Ovary (tissue), 9 donors: ENCODE measurements around the gene MVP. TPM values are rescaled to one million over a fixed set of nuclear protein-coding genes. Genes with fewer than 3 reads are reported as not detected.
A peak's percentile ranks its signal among the peaks of the same experiment; 100 is the strongest.

Experiments
- DNase-seq, 5 donors: peaks; one replicate each; pipeline ENCODE4 v3.0.0-alpha.2; 2019 to 2020
- H3K27ac ChIP-seq, 2 donors: fragments of 200-600 bp; one replicate each; pipeline versions ENCODE4 v1.5.1 to v1.8.0; 2019 to 2022
- H3K27me3 ChIP-seq: fragments of 200-600 bp; one replicate; pipeline ENCODE4 v1.8.0; 2022
- H3K36me3 ChIP-seq: fragments of 200-600 bp; sonication (generic); one replicate; pipeline ENCODE4 v1.5.1; 2019
- H3K4me1 ChIP-seq: one replicate; pipeline ENCODE4 v1.8.1; 2013; ENCODE audit warnings: mild to moderate bottlenecking, moderate library complexity; ENCODE audit not compliant: insufficient read depth
- H3K4me3 ChIP-seq: fragments of 200-600 bp; sonication (generic); one replicate; pipeline ENCODE4 v1.5.1; 2017
- H3K9me3 ChIP-seq, 2 donors: fragments of 200-600 bp in 1 of 2; sonication (generic) in 1 of 2; one replicate each; pipeline versions ENCODE4 v1.5.1 to v1.8.1; 2013 to 2019; ENCODE audit warnings: mild to moderate bottlenecking in 1 of 2, moderate library complexity in 1 of 2
- CTCF ChIP-seq, 3 donors: fragments of 450-650 bp in 2 of 3; fragments of 200-600 bp in 1 of 3; IDR thresholded peaks; one replicate each; pipeline versions ENCODE4 v1.5.1 to v1.8.0; 2016 to 2022; ENCODE audit warnings: antibody characterized with exemption in 3 of 3, mild to moderate bottlenecking in 1 of 3
- EP300 ChIP-seq: sonication (generic); formaldehyde crosslinking; IDR thresholded peaks from one replicate; pipeline ENCODE4 v1.6.1; 2017; ENCODE audit warnings: antibody characterized with exemption
- POLR2A ChIP-seq: fragments of 450-650 bp; IDR thresholded peaks from one replicate; pipeline ENCODE4 v1.6.1; 2017; ENCODE audit warnings: antibody characterized with exemption, mild to moderate bottlenecking, moderate library complexity
- WGBS, 3 donors: extraction: QIAGEN DNeasy Blood & Tissue Kit in 1 of 3; methylation state at CpG; one replicate each; pipeline versions ENCODE4 v1.1.5 to v1.1.7; 2013 to 2017; 5-methylcytosine and 5-hydroxymethylcytosine counted together
- intact Hi-C, 4 donors: fragments of 100-400 bp; cut with DNase I; formaldehyde crosslinking; loops; one replicate each; pipeline versions ENCODE4 v1.11.0 to v1.15.1; 2022 to 2023
- polyA plus RNA-seq, 2 donors: library from polyadenylated mRNA; stranded (reverse); fragments of 200-250 nt in 1 of 2; fragments of 350-450 nt in 1 of 2; fragmentation: Illumina TruSeq in 1 of 2; extraction: RNeasy Lipid Tissue Mini Kit (QIAGEN cat#74804) in 1 of 2; gene quantifications; one replicate each; pipeline ENCODE4 v1.2.3, GENCODE V29; 2013 to 2014
- total RNA-seq, 7 donors: library from RNA; depleted of rRNA in 2 of 7; stranded (reverse); fragments of >200 nt in 2 of 7; fragmentation: NEBNext Ultra II Directional in 3 of 7; extraction: Animal tissue kit (Norgen Biotek cat#: 25700) in 3 of 7; gene quantifications; one replicate each; pipeline versions ENCODE4 v1.1.0 to v1.2.4, GENCODE V29; 2016 to 2023
- donor health status: DM: no; HTN: no; CAD: no; lungs with moderate emphysema.
- donor health status: DM: no; HTN: no; CAD: no.
- donor health status: Bipolar disorder and iron deficiency.
- donor health status: DM: yes; HTN: yes; CAD: no.
- donor health status: DM: no; HTN: no; CAD: no.
- donor health status: DM: yes; HTN: yes; CAD: no.

The MVP gene
- total and polyA plus RNA-seq, 9 donors: 56.4 to 191 (median 129) TPM

GRCh38 chr16:29834079-29834478 is 13.8 kb downstream of the MVP start:
- no peak overlapping the region for H3K4me3 ChIP-seq
- TF ChIP-seq EP300 (no peak), CTCF (IDR thresholded peaks at IDR 0.05) (no peak), POLR2A (no peak)
- H3K4me1 ChIP-seq: peaks cover 1% of the 10 kb centered on the region
- DNase-seq: no peak
- no peaks in the 10 kb centered on the region for H3K27me3 ChIP-seq
- intact Hi-C loops: no loop called here
- no peaks in the 10 kb centered on the region for H3K36me3 ChIP-seq
- 91 to 97% (median 93%) methylated on average over 5 of the region's 5 CpGs for WGBS, 3 donors
- H3K27ac ChIP-seq: no peak overlapping the region
- no peaks in the 10 kb centered on the region for H3K9me3 ChIP-seq

- DNase-seq: no peak
- peaks cover 8% of the 10 kb centered on the region for H3K4me1 ChIP-seq
- no peaks in the 10 kb centered on the region for H3K36me3 ChIP-seq
- intact Hi-C loops: no loop called here
- H3K27ac ChIP-seq: no peak overlapping the region
- H3K4me3 ChIP-seq: no peak overlapping the region
- no peak for TF ChIP-seq EP300
- no peak for TF ChIP-seq POLR2A
- no peak for TF ChIP-seq CTCF (IDR thresholded peaks at IDR 0.05)
- 76 to 84% (median 81%) methylated on average over 7 of the region's 7 CpGs for WGBS, 3 donors
- H3K27me3 ChIP-seq: no peaks in the 10 kb centered on the region
- H3K9me3 ChIP-seq: no peaks in the 10 kb centered on the region
Observed at GRCh38 chr16:29835926-29836325, 15.7 kb downstream of the MVP start.

- intact Hi-C loops: no loop called here
- Histone ChIP-seq H3K4me3 (no peak overlapping the region), H3K9me3 (no peaks in the 10 kb centered on the region), H3K27ac (peak overlapping the region in 1 of 2 donors; percentile 10), H3K4me1 (peaks cover 8% of the 10 kb centered on the region), H3K27me3 (no peaks in the 10 kb centered on the region), H3K36me3 (no peaks in the 10 kb centered on the region)
- WGBS, 3 donors: 73 to 81% (median 76%) methylated on average over 15 of the region's 15 CpGs
- no peak for TF ChIP-seq EP300
- TF ChIP-seq CTCF (IDR thresholded peaks at IDR 0.05): no peak
- TF ChIP-seq POLR2A: no peak
- DNase-seq: no peak
Observed at GRCh38 chr16:29836623-29837022, 16.4 kb downstream of the MVP start.

- no peak overlapping the region for H3K27ac ChIP-seq
- WGBS, 3 donors: 85 to 88% (median 86%) methylated on average over 5 of the region's 5 CpGs
Observed at GRCh38 chr16:29837841-29838240, 17.6 kb downstream of the MVP start.

More at GRCh38 chr16:29837841-29838240, 17.6 kb downstream of the MVP start:
- H3K27me3 ChIP-seq: no peaks in the 10 kb centered on the region
- no peaks in the 10 kb centered on the region for H3K36me3 ChIP-seq
- no peak for DNase-seq
- H3K4me1 ChIP-seq: peaks cover 8% of the 10 kb centered on the region
- no peak overlapping the region for H3K4me3 ChIP-seq
- intact Hi-C loops: no loop called here
- no peaks in the 10 kb centered on the region for H3K9me3 ChIP-seq
- TF ChIP-seq EP300 (no peak), POLR2A (no peak), CTCF (IDR thresholded peaks at IDR 0.05) (no peak)
